Spleen (tissue), 7 donors: Measurements from ENCODE around the gene CKAP2L.

ENCODE experiments used
- POLR2A ChIP-seq, 3 donors: fragments of 450-650 bp; IDR thresholded peaks; one replicate each; pipeline ENCODE4 v1.5.1; 2017; ENCODE audit warnings: antibody characterized with exemption in 3 of 3, mild to moderate bottlenecking in 1 of 3
- POLR2AphosphoS5 ChIP-seq, 3 donors: sonication (generic); formaldehyde crosslinking; IDR thresholded peaks; one replicate each; pipeline ENCODE4 v1.5.1; 2017; ENCODE audit warnings: antibody characterized with exemption in 3 of 3
- TF ChIP-seq, protein P1 (sequence below), 11 experiments: fragments of 200-600 bp in 7 of 11; fragments of 450-650 bp in 4 of 11; sonication (generic) in 4 of 11; IDR thresholded peaks in 8 of 11; conservative IDR thresholded peaks in 3 of 11; 1 replicate in 7 of 11; 2 replicates in 4 of 11; pipeline versions ENCODE4 v1.4.0 to v1.8.0; 2016 to 2021; ENCODE audit warnings: antibody characterized with exemption in 11 of 11, inconsistent platforms in 4 of 11, mild to moderate bottlenecking in 1 of 11
- donor health status: DM: no; HTN: no; CAD: no; lungs with moderate emphysema.
- donor health status: DM: no; HTN: no; CAD: no.
- donor health status: DM: no; HTN: no; CAD: no.

DNA sequence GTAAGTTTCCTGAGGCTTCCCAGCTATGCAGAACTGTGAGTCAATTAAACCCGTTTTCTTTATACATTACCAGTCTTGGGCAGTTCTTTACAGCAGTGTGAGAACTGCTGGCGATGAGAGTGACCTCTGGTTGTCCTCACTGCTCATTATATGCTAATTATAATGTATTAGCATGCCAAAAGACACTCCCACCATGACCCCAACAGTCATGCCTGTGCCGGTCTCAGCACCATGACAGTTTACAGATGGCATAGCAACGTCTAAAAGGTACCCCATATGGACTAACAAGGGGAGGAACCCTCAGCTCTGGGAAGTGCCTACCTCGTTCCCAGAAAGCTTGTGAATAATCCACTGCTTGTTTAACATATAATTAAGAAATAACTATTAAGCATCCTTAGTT is 28.0 kb upstream of the CKAP2L start:
- no peak for TF ChIP-seq POLR2AphosphoS5 (IDR thresholded peaks at IDR 0.05)
- no peak for TF ChIP-seq POLR2A (IDR thresholded peaks at IDR 0.05)
- TF ChIP-seq, protein P1, sequence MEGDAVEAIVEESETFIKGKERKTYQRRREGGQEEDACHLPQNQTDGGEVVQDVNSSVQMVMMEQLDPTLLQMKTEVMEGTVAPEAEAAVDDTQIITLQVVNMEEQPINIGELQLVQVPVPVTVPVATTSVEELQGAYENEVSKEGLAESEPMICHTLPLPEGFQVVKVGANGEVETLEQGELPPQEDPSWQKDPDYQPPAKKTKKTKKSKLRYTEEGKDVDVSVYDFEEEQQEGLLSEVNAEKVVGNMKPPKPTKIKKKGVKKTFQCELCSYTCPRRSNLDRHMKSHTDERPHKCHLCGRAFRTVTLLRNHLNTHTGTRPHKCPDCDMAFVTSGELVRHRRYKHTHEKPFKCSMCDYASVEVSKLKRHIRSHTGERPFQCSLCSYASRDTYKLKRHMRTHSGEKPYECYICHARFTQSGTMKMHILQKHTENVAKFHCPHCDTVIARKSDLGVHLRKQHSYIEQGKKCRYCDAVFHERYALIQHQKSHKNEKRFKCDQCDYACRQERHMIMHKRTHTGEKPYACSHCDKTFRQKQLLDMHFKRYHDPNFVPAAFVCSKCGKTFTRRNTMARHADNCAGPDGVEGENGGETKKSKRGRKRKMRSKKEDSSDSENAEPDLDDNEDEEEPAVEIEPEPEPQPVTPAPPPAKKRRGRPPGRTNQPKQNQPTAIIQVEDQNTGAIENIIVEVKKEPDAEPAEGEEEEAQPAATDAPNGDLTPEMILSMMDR (IDR thresholded peaks at IDR 0.05 in 8 of 11, conservative IDR thresholded peaks at IDR 0.05 in 3 of 11) = no peak
